Fibroblast of the aortic adventitia (primary cell): ENCODE data around the gene MSN. TPM values are rescaled to one million over a fixed set of nuclear protein-coding genes. Genes with fewer than 3 reads are reported as not detected.

Source experiments
- DNase-seq: peaks from one replicate; pipeline ENCODE4 v3.0.0-alpha.2; 2010; ENCODE audit warnings: low read depth
- H3K4me3 ChIP-seq: 2 replicates; pipeline ENCODE4 v1.5.1; 2011; ENCODE audit warnings: low read depth, mild to moderate bottlenecking, control low read depth, low read length, moderate library complexity
- CTCF ChIP-seq: IDR thresholded peaks from 2 replicates; pipeline ENCODE4 v1.5.1; 2011; ENCODE audit warnings: mild to moderate bottlenecking, low read length, control low read depth, inconsistent platforms; ENCODE audit not compliant: insufficient read depth
- total RNA-seq: library from RNA; depleted of rRNA; stranded (reverse); fragments of >200 nt; gene quantifications from 2 replicates; pipeline ENCODE4 v1.2.3, GENCODE V29; 2012; ENCODE audit warnings: low replicate concordance

The MSN gene
- total RNA-seq, 1 donor: 335 TPM

- no peak overlapping the region for H3K4me3 ChIP-seq
- no peak for TF ChIP-seq CTCF
- no peak for DNase-seq
Observed at GRCh38 chrX:65781845-65782244, 114.4 kb downstream of the MSN start.

GRCh38 chrX:65783746-65784145 is 116.3 kb downstream of the MSN start:
- DNase-seq: no peak
- H3K4me3 ChIP-seq: no peak overlapping the region
- no peak for TF ChIP-seq CTCF

Other genes starting within 250 kb of the MSN start
- gene LAS1L, start 132.9 kb upstream of the MSN start, total RNA-seq: 18.0 and 18.2 TPM in 2 replicates